HCT116 (cell line): ENCODE data around the gene MSANTD3. TPM values are rescaled to one million over a fixed set of nuclear protein-coding genes. Genes with fewer than 3 reads are reported as not detected.

ENCODE experiments used
- ATAC-seq: fragments of 200-7000 bp; cut with Tn5 transposase; 2 replicates; pipeline ENCODE4 v1.9.1; 2020; ENCODE audit warnings: mild to moderate bottlenecking, moderate library complexity
- BruUV-seq: library from RNA; stranded (reverse); fragments of 400-500 nt; replicated peaks from 2 replicates; lab custom pipeline; 2021; lab: Mats Ljungman, UMichigan
- CTCF ChIA-PET: fragments of 300-600 bp; sonication (Branson Sonifier 250); formaldehyde crosslinking; loops from one replicate; lab custom pipeline; 2021; ENCODE audit warnings: antibody characterized with exemption; lab: Charles Lee
- POLR2A ChIA-PET: fragments of 300-600, 350-600 bp; sonication (Branson Sonifier 250); formaldehyde crosslinking; loops from one replicate; lab custom pipeline; 2021; ENCODE audit warnings: antibody characterized with exemption; lab: Charles Lee
- RAD21 ChIA-PET, 2 experiments: fragments of 300-600 bp; sonication (Branson Sonifier 250); formaldehyde crosslinking; loops; one replicate each; lab custom pipeline; 2023; ENCODE audit warnings: low total read pairs in 2 of 2; ENCODE audit not compliant: uncharacterized antibody in 2 of 2, unreplicated experiment in 2 of 2, low non-redundant PET in 1 of 2; lab: Charles Lee
- DNase-seq: peaks from one replicate; pipeline ENCODE4 v3.0.0-alpha.2; 2010; ENCODE audit warnings: low read depth, low spot score
- H2AFZ ChIP-seq: fragments of 200-600 bp; shearing (Covaris generic), sonication (generic); 2 replicates; pipeline ENCODE4 v1.6.1; 2017; ENCODE audit warnings: low read depth, mixed run types, mixed read lengths, antibody characterized with exemption, low read length; ENCODE audit not compliant: poor library complexity, severe bottlenecking
- H3K27ac ChIP-seq: 2 replicates; pipeline ENCODE4 v1.5.1; 2012; ENCODE audit warnings: low read depth, low read length
- H3K27me3 ChIP-seq: fragments of 200-600 bp; sonication (generic); 2 replicates; pipeline ENCODE4 v1.6.1; 2016; ENCODE audit warnings: mixed run types, low read length, mixed read lengths; ENCODE audit not compliant: insufficient read depth
- H3K36me3 ChIP-seq, 2 experiments: fragments of 200-500 bp in 1 of 2; fragments of 200-600 bp in 1 of 2; sonication (Bioruptor generic) in 1 of 2; sonication (generic) in 1 of 2; 2 replicates each; pipeline versions ENCODE4 v1.5.1 to v1.6.1; 2014 to 2016; ENCODE audit warnings: low read length in 2 of 2, inconsistent platforms in 1 of 2, mixed read lengths in 1 of 2, mixed run types in 1 of 2; ENCODE audit not compliant: insufficient read depth in 2 of 2, control insufficient read depth in 1 of 2
- H3K4me1 ChIP-seq, 2 experiments: fragments of 200-600 bp in 1 of 2; sonication (generic) in 1 of 2; 2 replicates each; pipeline versions ENCODE4 v1.5.1 to v1.6.1; 2012 to 2017; ENCODE audit warnings: low read length in 2 of 2, inconsistent platforms in 1 of 2, mild to moderate bottlenecking in 1 of 2, mixed read lengths in 1 of 2, mixed run types in 1 of 2, moderate library complexity in 1 of 2; ENCODE audit not compliant: insufficient read depth in 2 of 2, control insufficient read depth in 1 of 2
- H3K4me2 ChIP-seq: fragments of 200-600 bp; sonication (generic); 2 replicates; pipeline ENCODE4 v1.6.1; 2017; ENCODE audit warnings: mixed run types, low read length, mixed read lengths
- H3K4me3 ChIP-seq, 2 experiments: fragments of 200-600 bp in 1 of 2; sonication (generic) in 1 of 2; replicated peaks in 1 of 2; 2 replicates each; pipeline ENCODE4 v1.5.1; 2011 to 2016; ENCODE audit warnings: low read length in 2 of 2, control low read depth in 1 of 2, low read depth in 1 of 2, mild to moderate bottlenecking in 1 of 2, mixed read lengths in 1 of 2, mixed run types in 1 of 2
- H3K79me2 ChIP-seq: fragments of 200-600 bp; sonication (generic); 2 replicates; pipeline ENCODE4 v1.6.1; 2017; ENCODE audit warnings: mild to moderate bottlenecking, mixed run types, low read length, moderate library complexity, mixed read lengths; ENCODE audit not compliant: insufficient read depth
- H3K9ac ChIP-seq: fragments of 200-600 bp; sonication (generic); 2 replicates; pipeline ENCODE4 v1.6.1; 2016; ENCODE audit warnings: low read length, mixed read lengths
- H3K9me2 ChIP-seq: fragments of 200-600 bp; sonication (generic), shearing (Covaris generic); 2 replicates; pipeline ENCODE4 v1.6.1; 2017; ENCODE audit warnings: mixed run types, mild to moderate bottlenecking, moderate library complexity; ENCODE audit not compliant: insufficient read depth
- H3K9me3 ChIP-seq, 2 experiments: fragments of 200-500 bp in 1 of 2; fragments of 200-600 bp in 1 of 2; sonication (Bioruptor generic) in 1 of 2; sonication (generic) in 1 of 2; 2 replicates each; pipeline ENCODE4 v1.6.1; 2014 to 2017; ENCODE audit warnings: low read length in 2 of 2, mixed read lengths in 2 of 2, inconsistent platforms in 1 of 2, low read depth in 1 of 2, mild to moderate bottlenecking in 1 of 2, mixed run types in 1 of 2, moderate library complexity in 1 of 2; ENCODE audit not compliant: control insufficient read depth in 1 of 2, insufficient read depth in 1 of 2
- H4K20me1 ChIP-seq: fragments of 200-600 bp; sonication (generic), shearing (Covaris generic); 2 replicates; pipeline ENCODE4 v1.6.1; 2017; ENCODE audit warnings: mixed run types, mild to moderate bottlenecking, moderate library complexity; ENCODE audit not compliant: insufficient read depth
- CTCF ChIP-seq, 3 experiments: fragments of 200-600 bp in 1 of 3; sonication (generic) in 1 of 3; IDR thresholded peaks in 2 of 3; conservative IDR thresholded peaks in 1 of 3; 2 replicates each; pipeline ENCODE4 v1.5.1; 2012 to 2017; ENCODE audit warnings: low read depth in 2 of 3, low read length in 2 of 3, antibody characterized with exemption in 1 of 3, borderline replicate concordance in 1 of 3, control low read depth in 1 of 3, mild to moderate bottlenecking in 1 of 3, mixed read lengths in 1 of 3, mixed run types in 1 of 3, moderate library complexity in 1 of 3; ENCODE audit not compliant: insufficient read depth in 1 of 3
- EGR1 ChIP-seq: IDR thresholded peaks from 2 replicates; pipeline ENCODE4 v1.6.1; 2012; ENCODE audit warnings: low read depth
- MAX ChIP-seq: IDR thresholded peaks from 2 replicates; pipeline ENCODE4 v1.6.1; 2012
- POLR2AphosphoS5 ChIP-seq: IDR thresholded peaks from 2 replicates; pipeline ENCODE4 v1.6.1; 2011; ENCODE audit warnings: mild to moderate bottlenecking, low read depth, low read length, moderate library complexity
- ZFX ChIP-seq: fragments of 450-650 bp; IDR thresholded peaks from 2 replicates; pipeline ENCODE4 v1.6.1; 2017
- intact Hi-C: fragments of 100-400 bp; cut with micrococcal nuclease; formaldehyde crosslinking; loops from 2 replicates; pipeline ENCODE4 v1.10.0; 2022
- total RNA-seq: library from RNA; stranded (reverse); gene quantifications from one replicate; pipeline ENCODE4 v1.2.1, GENCODE V29; 2021; ENCODE audit not compliant: unreplicated experiment

Gene MSANTD3
- total RNA-seq, 1 experiment from 2014 or later = 31.3 TPM

- Histone ChIP-seq H3K27ac (peak overlapping the region; percentile 20; the same call in 1 of the 2 replicates), H3K79me2 (no peaks in the 10 kb centered on the region), H3K9ac (peak overlapping the region; percentile 59), H3K4me1 (peaks cover 3 to 12% of the 10 kb centered on the region in 2 experiments; a peak in 2 of 4 replicates), H3K4me3 (peak overlapping the region; percentile 61 to 73), H3K36me3 (no peaks in the 10 kb centered on the region), H2AFZ (no peak overlapping the region), H3K27me3 (no peaks in the 10 kb centered on the region), H3K9me3 (no peaks in the 10 kb centered on the region), H3K4me2 (peak overlapping the region; percentile 96), H4K20me1 (no peaks in the 10 kb centered on the region), H3K9me2 (no peaks in the 10 kb centered on the region)
- ChIA-PET RAD21 (no interaction called here), CTCF (interaction anchor here (0.6 to 1.0 kb wide), 2 partner anchors 36 to 149 kb away, joined by 3 read pairs; no protein-coding TSS in a partner anchor), POLR2A (no interaction called here)
- DNase-seq (no peak), ATAC-seq (peak; percentile 77)
- intact Hi-C loops = no loop called here
- no peak for TF ChIP-seq CTCF (IDR thresholded peaks at IDR 0.05 in 2 of 3, conservative IDR thresholded peaks at IDR 0.05 in 1 of 3; ENCODE audit: borderline replicate concordance in 1 of 3, insufficient read depth in 1 of 3, low read depth in 2 of 3, low read length in 2 of 3)
- no peak for TF ChIP-seq EGR1
- peak; percentile 56 for TF ChIP-seq ZFX
- no peak for TF ChIP-seq POLR2AphosphoS5
- TF ChIP-seq MAX = peak; percentile 20; the same call in 1 of the 2 replicates
- no TSS peak for BruUV-seq
Measured at GRCh38 chr9:100473276-100474081, 46.5 kb downstream of the MSANTD3 start.
